DND-41 (cell line): Measurements from ENCODE around the gene RPUSD4.

Experiments used
- EZH2 ChIP-seq: IDR thresholded peaks from 3 replicates; pipeline ENCODE4 v1.6.1; 2012; ENCODE audit warnings: borderline replicate concordance, low read depth, mild to moderate bottlenecking, moderate library complexity, low read length, inconsistent platforms; ENCODE audit not compliant: severe bottlenecking
- TF ChIP-seq, protein P1 (sequence below): IDR thresholded peaks from 2 replicates; pipeline ENCODE4 v1.5.1; 2012; ENCODE audit warnings: borderline replicate concordance, low read length, moderate library complexity, mild to moderate bottlenecking; ENCODE audit not compliant: poor library complexity, severe bottlenecking; ENCODE audit errors: extremely low read depth

GRCh38 chr11:126157326-126158030 lies 54.0 kb downstream of the RPUSD4 start:
- TF ChIP-seq, protein P1, sequence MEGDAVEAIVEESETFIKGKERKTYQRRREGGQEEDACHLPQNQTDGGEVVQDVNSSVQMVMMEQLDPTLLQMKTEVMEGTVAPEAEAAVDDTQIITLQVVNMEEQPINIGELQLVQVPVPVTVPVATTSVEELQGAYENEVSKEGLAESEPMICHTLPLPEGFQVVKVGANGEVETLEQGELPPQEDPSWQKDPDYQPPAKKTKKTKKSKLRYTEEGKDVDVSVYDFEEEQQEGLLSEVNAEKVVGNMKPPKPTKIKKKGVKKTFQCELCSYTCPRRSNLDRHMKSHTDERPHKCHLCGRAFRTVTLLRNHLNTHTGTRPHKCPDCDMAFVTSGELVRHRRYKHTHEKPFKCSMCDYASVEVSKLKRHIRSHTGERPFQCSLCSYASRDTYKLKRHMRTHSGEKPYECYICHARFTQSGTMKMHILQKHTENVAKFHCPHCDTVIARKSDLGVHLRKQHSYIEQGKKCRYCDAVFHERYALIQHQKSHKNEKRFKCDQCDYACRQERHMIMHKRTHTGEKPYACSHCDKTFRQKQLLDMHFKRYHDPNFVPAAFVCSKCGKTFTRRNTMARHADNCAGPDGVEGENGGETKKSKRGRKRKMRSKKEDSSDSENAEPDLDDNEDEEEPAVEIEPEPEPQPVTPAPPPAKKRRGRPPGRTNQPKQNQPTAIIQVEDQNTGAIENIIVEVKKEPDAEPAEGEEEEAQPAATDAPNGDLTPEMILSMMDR, result no peak
- no peak for TF ChIP-seq EZH2
